HPDE6-E6E7 (cell line): ENCODE results near the gene EMP2.
"Not testable (repeated sequence)": the region's sequence is repeated elsewhere in the genome, so short reads cannot be mapped to it uniquely, and the experiment has no call there.

Experiments
- DNase-seq: peaks from one replicate; pipeline ENCODE4 v3.0.0; 2011; ENCODE audit warnings: missing footprints; ENCODE audit errors: extremely low spot score

The EMP2 gene

DNA sequence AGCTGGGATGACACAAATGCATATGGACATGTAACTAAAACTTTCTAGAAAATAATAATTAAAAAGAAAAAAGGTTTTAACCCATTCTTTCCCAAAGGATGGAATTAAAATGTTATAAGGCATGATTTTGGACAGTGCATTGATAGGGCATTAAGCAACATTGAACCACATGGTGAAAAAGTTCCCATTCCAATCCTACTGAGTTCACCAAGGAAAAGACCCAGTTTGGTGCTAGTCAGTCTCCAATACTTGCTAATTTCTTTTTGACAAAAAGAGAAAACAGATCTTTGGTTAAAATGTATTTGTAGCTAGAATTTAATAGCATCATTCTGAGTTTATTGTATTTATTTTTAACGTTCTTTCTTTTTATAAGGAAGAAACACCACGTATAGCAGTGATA is 28.1 kb downstream of the EMP2 start:
- DNase-seq = no peak

DNA sequence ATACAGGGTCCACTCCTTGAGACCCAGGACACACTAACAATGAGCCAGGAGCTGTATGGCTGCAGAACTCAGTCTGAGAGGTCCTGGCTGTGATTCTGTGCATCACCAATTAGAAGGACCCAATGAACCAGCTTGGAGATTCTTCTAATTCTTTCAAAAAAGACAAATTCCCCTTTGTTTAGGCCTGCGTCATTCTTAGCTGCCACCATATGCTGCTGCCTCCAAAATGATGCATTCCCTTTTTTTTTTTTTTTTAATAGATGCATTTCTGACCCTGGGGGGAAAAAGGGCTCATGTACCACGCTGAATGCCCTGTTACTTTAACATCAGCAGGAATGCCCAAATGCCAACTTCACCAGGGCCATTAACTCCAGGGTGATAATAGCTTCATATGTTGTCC is 28.5 kb downstream of the EMP2 start:
- DNase-seq = no peak

DNA sequence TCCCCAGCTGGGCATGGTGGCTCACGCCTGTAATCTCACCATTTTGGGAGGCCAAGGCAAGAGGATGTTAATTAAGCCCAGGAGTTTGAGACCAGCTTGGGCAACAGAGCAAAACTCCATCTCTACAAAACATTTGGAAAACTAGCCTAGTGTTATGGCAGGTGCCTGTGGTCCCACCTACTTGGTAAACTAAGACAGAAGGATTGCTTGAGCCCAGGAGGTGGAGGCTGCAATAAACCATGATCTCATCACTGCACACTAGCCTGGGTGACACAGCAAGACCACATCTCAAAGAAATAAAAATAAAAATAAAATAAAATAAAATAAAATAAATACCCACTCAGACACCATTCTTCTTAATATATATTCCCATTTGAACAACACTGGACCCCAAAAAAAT is 32.0 kb downstream of the EMP2 start:
- DNase-seq = no peak

DNA sequence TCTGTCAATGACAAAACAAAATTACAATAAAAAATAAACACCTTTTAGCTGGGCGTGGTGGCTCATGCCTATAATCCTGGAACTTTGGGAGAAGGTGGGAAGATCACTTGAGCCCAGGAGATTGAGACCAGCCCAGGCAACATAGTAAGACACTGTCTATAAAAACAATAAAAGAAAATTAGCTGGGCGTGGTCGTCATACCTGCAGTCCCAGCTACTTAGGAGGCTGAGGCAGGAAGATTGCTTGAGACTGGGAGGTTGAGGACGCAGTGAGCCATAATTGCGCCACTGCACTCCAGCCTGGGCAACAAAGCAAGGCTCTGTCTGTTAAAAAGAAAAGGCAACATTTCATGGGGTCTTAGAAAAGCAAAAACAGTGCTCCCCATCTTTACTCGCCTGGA is 32.7 kb downstream of the EMP2 start:
- no peak for DNase-seq

DNA sequence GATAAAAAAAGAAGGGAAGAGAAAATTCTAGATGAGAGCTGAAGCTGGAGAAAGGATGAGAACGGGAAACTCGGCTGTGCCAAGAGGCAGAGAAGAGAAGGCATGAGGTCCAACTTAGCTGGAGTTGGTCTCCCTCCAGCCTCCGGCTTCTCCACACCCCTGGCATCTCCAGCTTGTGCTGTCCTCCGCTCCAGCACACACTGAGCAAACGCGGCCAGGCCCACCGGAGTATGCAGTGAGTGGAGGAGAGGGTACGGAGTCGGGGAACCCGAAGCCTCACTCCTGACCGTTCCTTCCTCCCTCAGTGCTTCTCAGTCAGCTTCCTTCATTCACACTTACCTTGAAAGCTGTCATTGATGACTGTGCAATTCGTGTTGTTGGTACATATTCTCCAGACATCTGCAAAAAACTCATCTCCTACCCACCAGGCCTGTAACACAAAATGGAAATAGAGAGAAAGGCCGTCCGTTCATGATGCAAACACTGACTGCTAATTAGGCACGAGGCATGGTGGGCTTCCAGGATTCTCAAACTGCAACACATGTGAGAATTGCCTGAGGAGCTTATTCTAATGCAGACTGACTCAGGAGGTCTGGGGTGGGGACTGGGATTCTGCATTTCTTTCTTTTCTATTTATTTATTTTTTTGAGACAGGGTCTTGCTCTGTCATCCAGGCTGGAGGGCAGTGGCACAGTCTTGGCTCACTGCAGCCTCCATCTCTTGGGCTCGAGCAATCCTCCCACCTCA is 37.0 kb downstream of the EMP2 start:
- DNase-seq = no peak

DNA sequence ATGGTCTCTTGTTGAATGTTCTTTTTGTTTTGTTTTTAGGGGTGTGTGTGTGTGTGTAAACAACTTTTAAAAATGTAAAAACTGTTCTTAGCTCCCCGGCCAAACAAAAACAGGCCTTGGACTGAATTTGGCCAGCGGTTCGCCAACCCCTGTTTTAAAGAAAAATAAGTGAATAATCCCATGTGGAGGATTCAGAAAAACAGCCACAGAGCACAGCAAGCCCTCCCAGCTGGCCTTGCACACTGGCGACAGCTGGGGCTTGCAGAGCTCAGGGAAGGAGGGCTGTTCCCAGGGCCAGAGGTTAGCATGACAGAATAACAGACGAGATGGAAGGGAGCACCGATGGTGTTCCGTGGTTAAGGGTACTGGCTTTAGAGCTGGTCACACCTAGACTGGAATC is 39.0 kb downstream of the EMP2 start:
- no peak for DNase-seq

DNA sequence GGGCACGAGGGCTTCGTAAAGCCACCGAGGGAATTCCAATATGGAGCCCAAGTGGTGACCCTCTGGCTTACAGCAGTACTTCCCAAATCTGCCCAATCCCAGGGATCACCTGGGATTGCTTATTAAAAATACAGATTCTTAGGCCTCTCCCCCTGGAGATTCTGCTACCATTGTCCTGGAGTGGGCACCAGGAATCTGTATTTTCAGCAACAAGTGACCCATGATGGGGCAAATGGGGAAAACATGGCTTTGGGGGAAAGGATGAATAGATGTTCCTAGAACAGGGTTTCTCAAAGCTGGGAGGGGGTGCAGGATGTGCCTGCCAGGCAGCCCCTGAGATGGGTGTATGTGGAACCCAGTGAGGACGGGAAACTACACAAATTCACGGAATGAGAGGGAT is 40.6 kb downstream of the EMP2 start:
- no peak for DNase-seq

DNA sequence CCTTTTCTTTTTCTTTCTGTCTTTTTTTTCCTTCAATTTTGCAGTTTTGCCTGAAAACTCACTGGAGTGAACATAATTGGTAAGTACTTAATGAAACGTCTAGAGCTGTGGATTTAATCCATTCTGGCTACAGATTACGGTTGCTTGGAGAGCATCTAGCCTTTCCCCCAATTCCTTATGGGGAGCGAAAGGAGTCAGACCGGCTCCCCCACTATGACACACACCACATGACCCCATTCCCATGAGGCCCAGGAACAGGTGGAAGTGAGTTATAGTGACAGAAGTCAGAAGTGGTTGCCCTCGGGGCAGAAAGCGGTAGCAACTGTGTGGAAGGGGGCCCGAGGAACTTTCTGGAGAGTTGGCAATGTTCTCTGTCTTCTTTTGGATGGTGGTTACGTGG is 41.2 kb downstream of the EMP2 start:
- peak; percentile 23 for DNase-seq

DNA sequence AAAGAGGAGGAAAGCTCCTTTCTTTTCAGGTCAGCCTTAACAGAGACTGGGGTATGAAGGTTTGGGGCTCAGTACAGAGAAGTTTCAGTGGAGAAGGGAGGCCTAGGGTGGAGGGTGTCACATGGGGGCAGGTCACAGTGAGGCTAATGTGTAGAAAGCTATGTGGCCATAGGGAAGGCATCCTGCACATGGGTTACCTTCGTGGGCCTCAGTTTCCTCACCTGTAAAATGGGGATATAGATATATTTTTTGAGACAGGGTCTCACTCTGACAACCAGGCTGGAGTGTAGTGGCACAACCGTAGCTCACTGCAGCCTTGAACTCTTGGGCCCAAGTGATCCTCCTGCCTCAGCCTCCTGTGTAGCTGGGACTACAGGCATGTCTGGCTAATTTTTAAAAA is 41.8 kb downstream of the EMP2 start:
- DNase-seq = no peak

DNA sequence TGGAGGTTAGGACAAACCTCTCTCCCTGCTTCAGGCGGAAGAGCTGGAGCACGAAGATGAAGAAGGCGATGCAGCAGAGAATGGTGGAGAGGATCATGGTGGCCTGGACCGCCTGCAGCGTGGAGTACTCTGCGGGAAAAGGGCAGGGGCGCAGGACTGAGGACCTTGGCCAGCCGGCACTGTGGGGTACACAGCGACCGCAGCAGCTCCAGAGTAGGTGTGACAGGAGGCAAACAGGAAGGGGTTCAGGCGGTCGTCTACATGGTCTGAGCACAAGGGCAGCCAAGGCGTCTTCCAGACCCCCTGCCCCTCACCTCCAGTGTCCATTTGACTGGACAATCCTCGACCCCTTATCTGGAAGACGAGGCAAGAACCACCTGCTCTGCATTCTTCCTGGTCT is 42.5 kb downstream of the EMP2 start:
- DNase-seq = no peak

DNA sequence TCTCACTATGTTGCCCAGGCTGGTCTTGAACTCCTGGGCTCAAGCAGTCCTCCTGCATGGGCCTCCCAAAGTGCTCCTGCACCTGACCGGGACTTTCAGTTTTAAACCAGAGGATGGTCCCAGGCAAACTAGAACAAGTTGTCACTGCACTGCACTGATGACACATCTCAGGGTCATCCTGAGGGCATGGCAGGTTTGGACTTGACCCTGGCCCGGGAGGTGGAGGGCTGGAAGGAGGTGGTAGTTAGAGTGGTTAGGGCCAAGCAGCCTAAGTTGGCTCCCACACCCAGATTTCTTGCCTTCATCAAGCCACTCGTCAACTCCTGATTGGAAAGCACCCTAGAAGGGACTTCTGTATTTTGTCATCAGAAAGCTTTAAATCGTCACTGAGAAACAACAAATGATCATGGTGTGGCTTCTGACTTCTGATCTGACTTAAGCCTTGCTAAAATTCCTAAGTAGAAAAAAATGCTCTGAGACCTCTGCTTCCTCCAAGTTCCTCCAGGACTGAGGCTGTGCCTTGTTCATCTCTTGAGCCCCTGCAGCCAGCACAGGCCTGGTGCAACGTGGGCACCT is 43.5 kb downstream of the EMP2 start:
- DNase-seq = peak; percentile 69

DNA sequence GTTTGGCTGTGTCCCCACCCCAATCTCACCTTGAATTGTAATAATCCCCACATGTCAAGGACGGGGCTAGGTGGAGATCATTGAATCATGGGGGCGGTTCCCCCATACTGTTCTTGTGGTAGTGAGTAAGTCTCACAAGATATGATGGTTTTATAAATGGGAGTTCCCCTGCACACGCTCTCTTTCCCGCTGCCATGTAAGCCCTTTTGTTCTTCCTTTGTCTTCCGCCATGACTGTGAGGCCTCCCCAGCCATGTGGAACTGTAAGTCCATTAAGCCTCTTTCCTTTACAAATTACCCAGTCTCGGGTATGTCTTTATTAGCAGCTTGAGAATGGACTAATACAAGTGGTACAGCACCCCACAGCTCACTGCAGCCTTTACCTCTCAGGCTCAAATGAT is 44.1 kb downstream of the EMP2 start:
- DNase-seq = not testable (repeated sequence)

DNA sequence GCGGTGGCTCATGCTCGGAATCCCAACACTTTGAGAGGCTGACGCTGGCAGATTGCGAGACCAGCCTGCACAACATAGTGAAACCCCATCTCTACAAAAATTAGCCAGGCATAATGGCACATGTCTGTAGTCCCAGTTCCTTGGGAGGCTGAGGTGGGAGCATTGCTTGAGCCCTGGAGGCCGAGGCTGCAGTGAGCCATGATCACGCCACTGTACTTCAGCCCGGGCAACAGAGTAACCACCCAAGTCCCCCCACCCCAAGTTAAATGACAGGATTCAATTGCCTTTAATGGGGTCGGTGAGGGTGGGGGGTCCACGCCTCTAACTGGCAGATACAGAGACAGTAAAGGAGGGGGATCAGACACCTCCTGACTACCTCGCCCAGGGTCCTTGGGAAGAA is 44.9 kb downstream of the EMP2 start:
- DNase-seq = no peak

DNA sequence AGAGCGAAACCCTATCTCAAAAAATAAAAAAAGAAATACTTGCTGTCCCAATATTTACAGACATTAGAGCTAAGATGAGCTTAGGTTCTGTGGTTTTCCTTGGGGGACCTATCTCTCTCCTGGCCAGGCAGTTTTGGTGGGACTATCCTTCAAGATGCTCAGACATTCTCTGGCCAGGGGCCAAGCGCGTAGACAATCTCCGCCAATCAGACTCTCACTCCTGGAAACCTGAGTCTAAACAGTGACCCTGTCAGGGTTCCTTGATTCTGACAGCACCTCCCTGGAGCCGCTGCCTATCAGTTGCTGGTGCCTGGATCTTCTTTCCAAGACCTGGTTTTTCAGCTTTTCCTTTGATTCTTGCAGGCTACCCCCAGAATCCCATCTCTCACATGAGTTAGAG is 45.6 kb downstream of the EMP2 start:
- DNase-seq = no peak

DNA sequence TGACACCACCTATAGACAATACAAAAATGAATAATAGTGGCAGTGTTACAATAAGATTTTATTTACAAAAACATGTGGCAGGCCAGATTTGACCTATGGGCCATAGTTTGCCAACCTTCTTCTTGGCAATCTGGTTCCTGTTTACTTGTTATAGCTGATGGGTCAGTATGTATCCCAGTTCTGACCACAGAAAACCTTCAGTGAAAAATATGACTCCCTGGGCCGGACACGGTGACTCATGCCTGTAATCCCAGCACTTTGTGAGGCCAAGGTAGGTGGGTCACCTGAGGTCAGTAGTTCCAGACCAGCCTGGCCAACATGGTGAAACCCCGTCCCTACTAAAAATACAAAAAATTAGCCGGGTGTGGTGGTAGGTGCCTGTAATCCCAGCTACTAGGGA is 46.8 kb downstream of the EMP2 start:
- not testable (repeated sequence) for DNase-seq

DNA sequence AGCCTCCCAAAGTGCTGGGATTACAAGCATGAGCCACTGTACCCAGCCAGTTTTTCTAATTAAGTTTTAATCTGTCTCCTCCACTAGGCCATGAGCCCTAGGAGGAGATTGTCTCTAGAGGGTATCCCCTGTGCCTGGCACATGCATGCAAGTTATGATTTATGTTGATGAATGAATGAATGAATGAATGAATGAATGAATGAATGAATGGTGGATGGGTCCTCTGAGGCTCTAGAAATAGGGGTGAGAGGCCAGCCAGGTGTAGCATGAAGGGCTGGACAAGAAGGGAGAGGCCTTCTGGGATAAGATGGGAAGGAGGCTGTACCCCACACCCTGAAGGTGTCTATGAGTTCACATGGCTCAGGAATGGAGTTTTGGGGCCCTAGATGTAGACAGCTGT is 48.8 kb downstream of the EMP2 start:
- no peak for DNase-seq

DNA sequence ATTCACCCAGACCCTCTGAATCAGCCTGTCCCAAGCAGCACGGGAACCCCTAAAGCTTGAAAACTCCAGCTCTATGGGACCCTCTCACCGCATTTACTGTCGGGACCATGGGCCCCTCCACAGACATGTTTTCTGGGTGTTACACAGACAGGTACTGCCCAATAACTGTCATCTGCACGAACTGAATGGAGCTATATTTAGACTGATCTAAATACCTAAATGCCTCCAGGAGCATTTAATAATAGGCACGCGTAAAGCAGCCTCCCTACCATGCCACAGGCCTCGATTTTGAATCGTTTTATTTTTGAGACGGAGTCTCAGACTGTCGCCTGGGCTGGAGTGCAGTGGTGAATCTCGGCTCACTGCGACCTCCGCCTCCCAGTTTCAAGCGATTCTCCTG is 49.7 kb downstream of the EMP2 start:
- DNase-seq = no peak

DNA sequence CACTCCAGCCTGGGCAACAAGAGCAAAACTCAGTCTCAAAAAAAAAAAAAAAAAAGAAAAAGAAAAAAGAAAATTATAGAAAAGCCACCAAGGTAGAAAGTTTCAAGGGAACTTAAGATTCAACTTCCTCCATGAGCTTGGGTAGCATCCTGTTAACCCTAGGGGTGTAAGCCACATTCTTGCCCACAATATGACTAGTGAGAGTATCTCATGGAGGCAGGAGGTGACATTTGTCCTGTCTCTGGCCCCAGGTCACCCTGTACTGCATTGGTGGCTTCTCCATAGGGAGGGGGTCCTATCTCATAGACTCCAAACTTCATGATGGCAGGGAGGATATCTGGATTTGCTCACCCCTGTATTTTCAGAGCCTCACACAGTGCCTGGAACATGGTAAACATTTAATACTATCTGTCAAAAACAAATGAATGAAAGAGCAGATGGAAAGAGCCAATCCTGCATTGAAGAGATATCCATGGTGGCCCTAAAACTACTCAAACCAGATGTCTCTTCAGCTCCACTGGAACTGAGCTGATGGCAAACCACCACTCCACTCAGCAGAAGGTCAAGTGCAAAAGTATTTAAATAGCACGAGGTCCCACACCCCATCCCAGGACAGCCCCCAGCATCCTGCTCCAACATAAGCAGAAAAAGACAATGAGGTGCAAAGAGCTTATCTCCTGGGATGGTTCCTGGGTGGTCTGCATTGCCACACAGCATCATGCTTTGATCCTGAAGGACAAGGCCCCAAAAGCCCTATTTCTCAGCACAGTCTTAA is 50.3 kb downstream of the EMP2 start:
- DNase-seq = no peak

DNA sequence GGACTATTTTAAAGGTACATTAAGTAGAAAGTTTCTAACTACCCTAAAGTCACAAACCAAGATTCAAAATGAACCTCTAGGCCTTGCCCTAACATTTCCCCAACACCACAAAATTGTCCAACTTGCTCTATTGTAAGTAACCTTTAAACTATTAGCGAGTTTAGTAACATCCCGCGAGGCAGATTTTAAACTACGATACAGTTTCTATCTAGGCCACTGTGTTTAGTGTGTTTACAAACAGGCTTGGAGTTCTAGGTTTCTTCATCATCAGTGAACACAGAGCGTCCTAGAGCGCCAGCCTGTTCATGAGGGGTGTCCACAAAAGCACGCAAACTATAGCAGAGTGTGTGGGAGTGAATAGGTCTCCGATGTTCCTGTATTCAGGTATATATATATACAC is 51.8 kb downstream of the EMP2 start:
- no peak for DNase-seq

DNA sequence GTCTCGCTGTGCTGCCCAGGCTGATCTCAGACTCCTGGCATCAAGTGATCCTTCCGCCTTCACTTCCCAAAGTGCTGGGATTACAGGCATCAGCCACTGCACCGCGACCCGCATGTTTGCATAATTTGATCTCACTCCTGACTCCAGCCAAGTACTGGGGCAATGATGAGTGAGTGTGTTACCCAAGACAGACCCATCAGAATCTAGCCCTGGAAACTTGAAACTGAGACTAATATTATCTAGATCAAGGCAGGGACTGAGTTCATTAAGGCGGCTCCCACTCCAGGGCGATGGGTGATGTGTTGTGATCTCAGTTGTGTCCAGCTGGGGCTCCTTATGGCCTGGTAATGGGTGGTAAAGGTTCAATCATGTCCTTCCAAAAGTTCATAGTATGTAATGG is 53.4 kb downstream of the EMP2 start:
- no peak for DNase-seq

DNA sequence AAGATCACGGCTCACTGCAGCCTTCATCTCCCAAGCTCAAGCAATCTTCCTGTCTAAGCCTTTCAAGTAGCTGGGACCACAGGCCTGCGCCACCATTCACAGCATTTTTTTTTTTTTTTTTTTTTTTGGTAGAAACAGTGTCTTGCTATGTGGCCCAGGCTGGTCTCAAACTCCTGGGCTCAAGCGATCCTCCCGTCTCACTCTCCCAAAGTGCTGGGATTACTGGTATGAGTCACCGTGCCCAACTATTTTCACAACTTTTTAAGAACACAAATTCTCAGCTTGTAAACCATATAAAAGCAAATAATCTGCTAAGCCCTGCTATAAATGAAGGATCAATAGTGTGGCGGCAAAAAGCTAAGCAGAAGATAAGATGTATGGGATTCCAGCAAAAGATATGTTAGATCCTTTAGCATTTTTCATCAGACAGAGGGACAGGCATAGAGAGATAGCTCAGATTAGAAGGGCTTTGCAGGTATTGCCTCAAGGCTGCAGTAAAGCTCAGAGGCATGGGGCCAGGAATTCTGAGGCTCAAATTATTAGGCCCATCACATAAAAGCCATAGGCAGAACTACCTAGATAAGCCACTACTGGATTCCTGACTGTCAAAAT is 55.1 kb downstream of the EMP2 start:
- DNase-seq = no peak

DNA sequence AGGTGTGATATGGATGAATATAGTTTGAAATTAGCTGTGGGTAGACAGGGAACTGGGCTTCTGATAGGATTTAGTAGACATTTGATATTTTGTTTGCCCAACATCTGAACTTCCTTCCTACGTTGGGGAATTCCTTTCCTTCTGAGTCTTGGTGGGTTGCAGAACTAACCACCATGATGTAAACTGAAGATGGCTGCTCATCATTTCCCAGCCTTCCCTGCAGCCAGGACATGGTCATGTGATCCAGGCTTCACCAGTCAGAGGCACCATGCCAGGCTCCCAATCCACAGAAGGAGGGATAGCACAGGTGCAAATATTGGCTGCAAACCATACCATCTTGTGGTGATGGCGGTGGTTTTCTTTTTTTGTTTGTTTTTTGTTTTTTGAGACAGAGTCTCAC is 57.4 kb downstream of the EMP2 start:
- no peak for DNase-seq
